MM.1S (cell line): ENCODE data around the gene ZBED2.

Experiments used
- EZH2 ChIP-seq: fragments of 300-600 bp; sonication (generic); optimal IDR thresholded peaks from 2 replicates; pipeline ENCODE3; 2017; ENCODE audit warnings: low read depth, mild to moderate bottlenecking, antibody characterized with exemption, low read length, mixed read lengths
- EZH2phosphoT487 ChIP-seq: fragments of 300-600 bp; sonication (generic); IDR thresholded peaks from 2 replicates; pipeline ENCODE4 v1.6.1; 2018; ENCODE audit warnings: antibody characterized with exemption, low read length
- TF ChIP-seq, protein P1 (sequence below): fragments of 300-600 bp; sonication (generic); IDR thresholded peaks from 2 replicates; pipeline ENCODE4 v1.5.1; 2016; ENCODE audit warnings: antibody characterized with exemption, low read length, mixed read lengths

DNA sequence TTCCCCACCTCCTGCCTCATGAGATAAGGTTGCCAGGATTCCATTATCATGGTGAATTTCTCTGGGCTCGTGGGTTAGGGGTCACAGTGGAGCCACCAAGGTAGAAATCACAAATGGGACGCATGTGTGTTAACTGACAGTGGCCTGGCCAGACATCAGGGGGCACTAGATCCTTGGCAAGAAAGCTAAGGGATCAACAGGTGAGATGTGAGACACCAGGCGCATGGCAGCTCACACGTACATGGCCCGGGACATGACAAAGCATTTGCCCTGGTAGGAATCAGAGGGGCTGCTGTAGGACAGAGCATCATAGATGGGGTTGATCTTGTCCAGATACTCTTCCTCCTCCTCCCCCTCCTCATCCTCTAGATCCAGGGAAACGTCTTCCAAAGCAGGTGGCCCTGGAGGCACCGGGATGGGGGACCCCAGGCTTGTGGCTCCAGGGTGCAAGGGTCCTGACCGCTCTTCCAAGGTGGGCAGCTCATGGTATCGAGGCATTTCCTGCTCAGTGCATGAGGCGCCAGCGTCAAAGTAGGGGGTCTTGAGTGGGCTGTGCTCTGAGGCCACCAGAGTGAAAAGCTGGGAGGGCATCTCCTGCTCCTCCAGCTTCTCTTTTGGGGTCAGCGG is 24.6 kb downstream of the ZBED2 start:
- TF ChIP-seq, protein P1, sequence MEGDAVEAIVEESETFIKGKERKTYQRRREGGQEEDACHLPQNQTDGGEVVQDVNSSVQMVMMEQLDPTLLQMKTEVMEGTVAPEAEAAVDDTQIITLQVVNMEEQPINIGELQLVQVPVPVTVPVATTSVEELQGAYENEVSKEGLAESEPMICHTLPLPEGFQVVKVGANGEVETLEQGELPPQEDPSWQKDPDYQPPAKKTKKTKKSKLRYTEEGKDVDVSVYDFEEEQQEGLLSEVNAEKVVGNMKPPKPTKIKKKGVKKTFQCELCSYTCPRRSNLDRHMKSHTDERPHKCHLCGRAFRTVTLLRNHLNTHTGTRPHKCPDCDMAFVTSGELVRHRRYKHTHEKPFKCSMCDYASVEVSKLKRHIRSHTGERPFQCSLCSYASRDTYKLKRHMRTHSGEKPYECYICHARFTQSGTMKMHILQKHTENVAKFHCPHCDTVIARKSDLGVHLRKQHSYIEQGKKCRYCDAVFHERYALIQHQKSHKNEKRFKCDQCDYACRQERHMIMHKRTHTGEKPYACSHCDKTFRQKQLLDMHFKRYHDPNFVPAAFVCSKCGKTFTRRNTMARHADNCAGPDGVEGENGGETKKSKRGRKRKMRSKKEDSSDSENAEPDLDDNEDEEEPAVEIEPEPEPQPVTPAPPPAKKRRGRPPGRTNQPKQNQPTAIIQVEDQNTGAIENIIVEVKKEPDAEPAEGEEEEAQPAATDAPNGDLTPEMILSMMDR, result no peak
- TF ChIP-seq EZH2 (no peak), EZH2phosphoT487 (no peak)
